Measurements from ENCODE around the gene CCDC3. TPM values are rescaled to one million over a fixed set of nuclear protein-coding genes. Genes with fewer than 3 reads are reported as not detected.

CCDC3 gene
- total and polyA plus RNA-seq, 2 experiments from 2014 or later: not detected

GRCh38 chr10:12980102-12980661 is 21.3 kb downstream of the CCDC3 start:
- H2AFZ ChIP-seq: no peak overlapping the region
- no peaks in the 10 kb centered on the region for H3F3A ChIP-seq (ENCODE audit: insufficient read depth)
- no peaks in the 10 kb centered on the region for H3K4me1 ChIP-seq (ENCODE audit: insufficient read depth)
- H3K36me3 ChIP-seq (ENCODE audit: low read depth): no peaks in the 10 kb centered on the region
- in situ Hi-C loops (cut with MboI): no loop called here
- no peak overlapping the region for H3K4me3 ChIP-seq
- no peak for DNase-seq
- H3K9ac ChIP-seq: no peak overlapping the region
- H3K79me2 ChIP-seq (ENCODE audit: insufficient read depth): no peaks in the 10 kb centered on the region
- no peaks in the 10 kb centered on the region for H3K27me3 ChIP-seq (replicated peaks; ENCODE audit: insufficient read depth)
- H3K9me2 ChIP-seq (ENCODE audit: insufficient read depth): no peaks in the 10 kb centered on the region
- no peaks in the 10 kb centered on the region for H4K20me1 ChIP-seq (ENCODE audit: insufficient read depth)
- TF ChIP-seq EZH2phosphoT487 (IDR thresholded peaks at IDR 0.05; ENCODE audit: insufficient read depth, low read depth) (no peak), EZH2 (IDR thresholded peaks at IDR 0.05; ENCODE audit: insufficient read depth, poor library complexity, severe bottlenecking) (no peak)
- WGBS, 2 experiments (ENCODE audit: low coverage in 1 of 2, low lambda C conversion rate in 2 of 2, missing lambda C conversion rate in 2 of 2): 36 to 38% methylated on average over 7 of the region's 7 CpGs
- no peak overlapping the region for H3K27ac ChIP-seq
- no peak overlapping the region for H3K4me2 ChIP-seq (ENCODE audit: unreplicated experiment)
- H3K9me3 ChIP-seq (ENCODE audit: low read depth): no peaks in the 10 kb centered on the region

GRCh38 chr10:12978891-12979290 is 22.6 kb downstream of the CCDC3 start:
- Histone ChIP-seq H3K9ac (no peak overlapping the region), H3K9me2 (ENCODE audit: insufficient read depth) (no peaks in the 10 kb centered on the region), H3K4me2 (ENCODE audit: unreplicated experiment) (no peak overlapping the region)

GRCh38 chr10:12975906-12976305 is 25.6 kb downstream of the CCDC3 start:
- Histone ChIP-seq H4K20me1 (ENCODE audit: insufficient read depth) (no peaks in the 10 kb centered on the region), H3K9me2 (ENCODE audit: insufficient read depth) (no peaks in the 10 kb centered on the region), H2AFZ (no peak overlapping the region), H3K27me3 (replicated peaks; ENCODE audit: insufficient read depth) (no peaks in the 10 kb centered on the region), H3K4me1 (ENCODE audit: insufficient read depth) (no peaks in the 10 kb centered on the region), H3K36me3 (ENCODE audit: low read depth) (no peaks in the 10 kb centered on the region), H3K27ac (no peak overlapping the region), H3K4me2 (ENCODE audit: unreplicated experiment) (no peak overlapping the region), H3K9ac (no peak overlapping the region), H3K4me3 (no peak overlapping the region), H3F3A (ENCODE audit: insufficient read depth) (no peaks in the 10 kb centered on the region), H3K9me3 (ENCODE audit: low read depth) (no peaks in the 10 kb centered on the region), H3K79me2 (ENCODE audit: insufficient read depth) (no peaks in the 10 kb centered on the region)
- DNase-seq: no peak
- 48 to 51% methylated on average over 5 of the region's 5 CpGs for WGBS, 2 experiments (ENCODE audit: low coverage in 1 of 2, low lambda C conversion rate in 2 of 2, missing lambda C conversion rate in 2 of 2)
- in situ Hi-C loops (cut with MboI): no loop called here
- TF ChIP-seq EZH2phosphoT487 (IDR thresholded peaks at IDR 0.05; ENCODE audit: insufficient read depth, low read depth) (no peak), EZH2 (IDR thresholded peaks at IDR 0.05; ENCODE audit: insufficient read depth, poor library complexity, severe bottlenecking) (no peak)

More at GRCh38 chr10:12978891-12979290, 22.6 kb downstream of the CCDC3 start:
- Histone ChIP-seq H3K27ac (no peak overlapping the region), H3F3A (ENCODE audit: insufficient read depth) (no peaks in the 10 kb centered on the region), H3K27me3 (replicated peaks; ENCODE audit: insufficient read depth) (no peaks in the 10 kb centered on the region), H3K4me3 (no peak overlapping the region), H3K9me3 (ENCODE audit: low read depth) (no peaks in the 10 kb centered on the region), H2AFZ (no peak overlapping the region), H3K4me1 (ENCODE audit: insufficient read depth) (no peaks in the 10 kb centered on the region), H3K36me3 (ENCODE audit: low read depth) (no peaks in the 10 kb centered on the region), H3K79me2 (ENCODE audit: insufficient read depth) (no peaks in the 10 kb centered on the region), H4K20me1 (ENCODE audit: insufficient read depth) (no peaks in the 10 kb centered on the region)
- in situ Hi-C loops (cut with MboI): no loop called here
- no peak for TF ChIP-seq EZH2phosphoT487 (IDR thresholded peaks at IDR 0.05; ENCODE audit: insufficient read depth, low read depth)
- TF ChIP-seq EZH2 (IDR thresholded peaks at IDR 0.05; ENCODE audit: insufficient read depth, poor library complexity, severe bottlenecking): no peak
- no peak for DNase-seq
- 53 to 62% methylated on average over 4 of the region's 4 CpGs for WGBS, 2 experiments (ENCODE audit: low coverage in 1 of 2, low lambda C conversion rate in 2 of 2, missing lambda C conversion rate in 2 of 2)

GRCh38 chr10:12975266-12975665 is 26.2 kb downstream of the CCDC3 start:
- Histone ChIP-seq H3K36me3 (ENCODE audit: low read depth) (no peaks in the 10 kb centered on the region), H3K27me3 (replicated peaks; ENCODE audit: insufficient read depth) (no peaks in the 10 kb centered on the region), H4K20me1 (ENCODE audit: insufficient read depth) (no peaks in the 10 kb centered on the region), H3K4me1 (ENCODE audit: insufficient read depth) (no peaks in the 10 kb centered on the region), H3F3A (ENCODE audit: insufficient read depth) (no peaks in the 10 kb centered on the region), H3K9ac (no peak overlapping the region), H3K4me2 (ENCODE audit: unreplicated experiment) (no peak overlapping the region), H3K9me3 (ENCODE audit: low read depth) (no peaks in the 10 kb centered on the region), H2AFZ (no peak overlapping the region), H3K27ac (no peak overlapping the region), H3K9me2 (ENCODE audit: insufficient read depth) (no peaks in the 10 kb centered on the region), H3K4me3 (no peak overlapping the region), H3K79me2 (ENCODE audit: insufficient read depth) (no peaks in the 10 kb centered on the region)
- DNase-seq: no peak
- in situ Hi-C loops (cut with MboI): no loop called here
- WGBS, 2 experiments (ENCODE audit: low coverage in 1 of 2, low lambda C conversion rate in 2 of 2, missing lambda C conversion rate in 2 of 2): 51 to 56% methylated on average over 3 of the region's 3 CpGs
- TF ChIP-seq EZH2 (IDR thresholded peaks at IDR 0.05; ENCODE audit: insufficient read depth, poor library complexity, severe bottlenecking): no peak
- no peak for TF ChIP-seq EZH2phosphoT487 (IDR thresholded peaks at IDR 0.05; ENCODE audit: insufficient read depth, low read depth)
